ENCODE measurements around the gene IL34. TPM values are rescaled to one million over a fixed set of nuclear protein-coding genes. Genes with fewer than 3 reads are reported as not detected.

Gene IL34
- total RNA-seq, 1 experiment from 2014 or later: 4.4 TPM

- Histone ChIP-seq H4K5ac (ENCODE audit: insufficient read length, low read depth, low read length) (no peak overlapping the region), H2AFZ (ENCODE audit: low read length) (no peak overlapping the region), H2BK20ac (ENCODE audit: low read depth, low read length, poor library complexity, severe bottlenecking) (no peak overlapping the region), H2BK120ac (ENCODE audit: low read depth, low read length, poor library complexity, severe bottlenecking) (no peak overlapping the region), H3K18ac (ENCODE audit: insufficient read length, low read depth, low read length) (no peak overlapping the region), H2AK5ac (ENCODE audit: insufficient read length, low read length) (no peak overlapping the region), H2BK12ac (ENCODE audit: insufficient read length, low read depth, low read length) (no peak overlapping the region), H3K79me1 (ENCODE audit: insufficient read depth, low read depth, low read length, poor library complexity, severe bottlenecking) (no peaks in the 10 kb centered on the region), H4K91ac (ENCODE audit: insufficient read length, low read depth, low read length) (no peak overlapping the region), H3K27me3 (ENCODE audit: insufficient read depth, low read length) (no peaks in the 10 kb centered on the region), H4K20me1 (ENCODE audit: control insufficient read depth, insufficient read depth, insufficient read length) (no peaks in the 10 kb centered on the region), H2BK15ac (ENCODE audit: low read depth, low read length) (no peak overlapping the region), H2BK5ac (ENCODE audit: insufficient read length, low read length) (no peak overlapping the region), H3K56ac (ENCODE audit: insufficient read length, low read depth, low read length) (no peak overlapping the region), H4K8ac (replicated peaks; ENCODE audit: insufficient read length, low read depth, low read length) (no peak overlapping the region), H3K4ac (ENCODE audit: low read depth, low read length) (no peak overlapping the region), H3K14ac (ENCODE audit: insufficient read depth, low read length) (no peak overlapping the region), H3K9ac (ENCODE audit: extremely low read depth, insufficient read length, low read length) (no peak overlapping the region), H3K9me3 (ENCODE audit: control insufficient read depth, low read depth, low read length) (no peaks in the 10 kb centered on the region), H3T11ph (ENCODE audit: low read length) (no peak overlapping the region), H3K27ac (ENCODE audit: insufficient read length, low read depth, low read length) (no peak overlapping the region), H3K79me2 (ENCODE audit: insufficient read depth, low read length) (no peaks in the 10 kb centered on the region), H3K23ac (ENCODE audit: insufficient read length, low read depth, low read length) (no peak overlapping the region), H3K4me1 (ENCODE audit: insufficient read depth, low read length) (0 out of 2 replicates have a peak, but pooled peaks cover 4% of the 10 kb centered on the region), H3K4me2 (ENCODE audit: insufficient read depth, insufficient read length, low read length) (no peak overlapping the region), H3K23me2 (ENCODE audit: insufficient read length, low read depth, low read length, poor library complexity, severe bottlenecking) (peaks cover 7% of the 10 kb centered on the region)
- H3K4me1 Mint-ChIP-seq: peaks cover 16 to 32% of the 10 kb centered on the region in 2 experiments
- no peak for TF ChIP-seq CTCF (conservative IDR thresholded peaks at IDR 0.05)
- H3K36me3 Mint-ChIP-seq (ENCODE audit: insufficient read depth in 1 of 3, low read depth in 3 of 3): peaks cover 0 to 8% (median 4%) of the 10 kb centered on the region in 3 experiments; a peak in 5 of 7 replicates
- H3K9me3 Mint-ChIP-seq: no peaks in the 10 kb centered on the region; a peak in 1 of 5 replicates
- H3K4me3 Mint-ChIP-seq: no peak overlapping the region; a peak in 1 of 5 replicates
- peaks cover 2% of the 10 kb centered on the region; the same call in 1 of the 2 replicates for H3K27me3 Mint-ChIP-seq (ENCODE audit: low read depth)
- no peak for DNase-seq
- WGBS (ENCODE audit: extremely low coverage, insufficient read length, low lambda C conversion rate): no CpG with 5 or more reads among the region's 13 CpGs
- H3K27ac Mint-ChIP-seq: no peak overlapping the region
Observed at GRCh38 chr16:70683146-70683944, 37.0 kb downstream of the IL34 start.

Data from H9 (cell line).